ENCODE data around the gene PPME1.

GRCh38 chr11:74196781-74197486 lies 25.8 kb downstream of the PPME1 start:
- TF ChIP-seq, protein P1, sequence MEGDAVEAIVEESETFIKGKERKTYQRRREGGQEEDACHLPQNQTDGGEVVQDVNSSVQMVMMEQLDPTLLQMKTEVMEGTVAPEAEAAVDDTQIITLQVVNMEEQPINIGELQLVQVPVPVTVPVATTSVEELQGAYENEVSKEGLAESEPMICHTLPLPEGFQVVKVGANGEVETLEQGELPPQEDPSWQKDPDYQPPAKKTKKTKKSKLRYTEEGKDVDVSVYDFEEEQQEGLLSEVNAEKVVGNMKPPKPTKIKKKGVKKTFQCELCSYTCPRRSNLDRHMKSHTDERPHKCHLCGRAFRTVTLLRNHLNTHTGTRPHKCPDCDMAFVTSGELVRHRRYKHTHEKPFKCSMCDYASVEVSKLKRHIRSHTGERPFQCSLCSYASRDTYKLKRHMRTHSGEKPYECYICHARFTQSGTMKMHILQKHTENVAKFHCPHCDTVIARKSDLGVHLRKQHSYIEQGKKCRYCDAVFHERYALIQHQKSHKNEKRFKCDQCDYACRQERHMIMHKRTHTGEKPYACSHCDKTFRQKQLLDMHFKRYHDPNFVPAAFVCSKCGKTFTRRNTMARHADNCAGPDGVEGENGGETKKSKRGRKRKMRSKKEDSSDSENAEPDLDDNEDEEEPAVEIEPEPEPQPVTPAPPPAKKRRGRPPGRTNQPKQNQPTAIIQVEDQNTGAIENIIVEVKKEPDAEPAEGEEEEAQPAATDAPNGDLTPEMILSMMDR (IDR thresholded peaks at IDR 0.05) = no peak
- TF ChIP-seq POLR2AphosphoS5 (IDR thresholded peaks at IDR 0.05; ENCODE audit: low read depth, low read length) (no peak), SIN3A (IDR thresholded peaks at IDR 0.05; ENCODE audit: borderline replicate concordance, insufficient read depth, low read depth, low read length) (no peak)
- TF ChIP-seq, protein P2, sequence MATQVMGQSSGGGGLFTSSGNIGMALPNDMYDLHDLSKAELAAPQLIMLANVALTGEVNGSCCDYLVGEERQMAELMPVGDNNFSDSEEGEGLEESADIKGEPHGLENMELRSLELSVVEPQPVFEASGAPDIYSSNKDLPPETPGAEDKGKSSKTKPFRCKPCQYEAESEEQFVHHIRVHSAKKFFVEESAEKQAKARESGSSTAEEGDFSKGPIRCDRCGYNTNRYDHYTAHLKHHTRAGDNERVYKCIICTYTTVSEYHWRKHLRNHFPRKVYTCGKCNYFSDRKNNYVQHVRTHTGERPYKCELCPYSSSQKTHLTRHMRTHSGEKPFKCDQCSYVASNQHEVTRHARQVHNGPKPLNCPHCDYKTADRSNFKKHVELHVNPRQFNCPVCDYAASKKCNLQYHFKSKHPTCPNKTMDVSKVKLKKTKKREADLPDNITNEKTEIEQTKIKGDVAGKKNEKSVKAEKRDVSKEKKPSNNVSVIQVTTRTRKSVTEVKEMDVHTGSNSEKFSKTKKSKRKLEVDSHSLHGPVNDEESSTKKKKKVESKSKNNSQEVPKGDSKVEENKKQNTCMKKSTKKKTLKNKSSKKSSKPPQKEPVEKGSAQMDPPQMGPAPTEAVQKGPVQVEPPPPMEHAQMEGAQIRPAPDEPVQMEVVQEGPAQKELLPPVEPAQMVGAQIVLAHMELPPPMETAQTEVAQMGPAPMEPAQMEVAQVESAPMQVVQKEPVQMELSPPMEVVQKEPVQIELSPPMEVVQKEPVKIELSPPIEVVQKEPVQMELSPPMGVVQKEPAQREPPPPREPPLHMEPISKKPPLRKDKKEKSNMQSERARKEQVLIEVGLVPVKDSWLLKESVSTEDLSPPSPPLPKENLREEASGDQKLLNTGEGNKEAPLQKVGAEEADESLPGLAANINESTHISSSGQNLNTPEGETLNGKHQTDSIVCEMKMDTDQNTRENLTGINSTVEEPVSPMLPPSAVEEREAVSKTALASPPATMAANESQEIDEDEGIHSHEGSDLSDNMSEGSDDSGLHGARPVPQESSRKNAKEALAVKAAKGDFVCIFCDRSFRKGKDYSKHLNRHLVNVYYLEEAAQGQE (IDR thresholded peaks at IDR 0.05; ENCODE audit: insufficient read depth in 1 of 2, low read depth in 2 of 2, low read length in 1 of 2) = no peak
